ENCODE measurements around the gene CIAO2B. TPM values are rescaled to one million over a fixed set of nuclear protein-coding genes. Genes with fewer than 3 reads are reported as not detected.
A peak's percentile ranks its signal among the peaks of the same experiment; 100 is the strongest.

The CIAO2B gene
- total and polyA plus RNA-seq, 9 donors = 89.1 to 115 (median 94.2) TPM

DNA sequence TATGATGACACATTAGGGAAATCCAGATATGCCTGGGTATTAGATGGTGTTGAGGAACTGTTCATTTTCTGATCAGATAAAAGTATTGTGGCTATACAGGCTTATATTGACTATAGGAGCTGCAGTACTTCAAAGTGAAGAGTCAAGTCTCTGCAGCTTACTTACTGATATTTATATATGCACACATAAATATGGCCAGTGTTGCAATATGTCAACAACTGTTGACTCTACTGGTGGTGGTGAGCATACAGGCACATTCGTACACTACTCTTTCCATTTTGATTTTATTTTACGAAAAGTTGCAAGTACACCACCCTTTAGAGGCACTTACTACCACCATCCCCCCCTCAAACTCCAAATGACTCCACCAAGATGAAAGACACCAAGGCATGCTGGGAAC lies 2.5 kb downstream of the CIAO2B start:
- no peak overlapping the region for H3K4me3 ChIP-seq (ENCODE audit: low read length)
- peaks cover 7% of the 10 kb centered on the region for H3K27me3 ChIP-seq (ENCODE audit: control insufficient read depth, insufficient read depth, low read length)
- no peaks in the 10 kb centered on the region for H3K9me3 ChIP-seq (replicated peaks; ENCODE audit: control insufficient read depth, low read depth, low read length)
- 92% methylated on average over 2 of the region's 2 CpGs for WGBS (ENCODE audit: insufficient coverage)
- H3K36me3 ChIP-seq (ENCODE audit: control insufficient read depth, insufficient read depth, low read length) = peaks cover 16% of the 10 kb centered on the region
- H3K4me1 ChIP-seq (ENCODE audit: control insufficient read depth, insufficient read depth, low read length) = peaks cover 49% of the 10 kb centered on the region
- DNase-seq = no peak
- H3K27ac ChIP-seq (ENCODE audit: low read length) = no peak overlapping the region

DNA sequence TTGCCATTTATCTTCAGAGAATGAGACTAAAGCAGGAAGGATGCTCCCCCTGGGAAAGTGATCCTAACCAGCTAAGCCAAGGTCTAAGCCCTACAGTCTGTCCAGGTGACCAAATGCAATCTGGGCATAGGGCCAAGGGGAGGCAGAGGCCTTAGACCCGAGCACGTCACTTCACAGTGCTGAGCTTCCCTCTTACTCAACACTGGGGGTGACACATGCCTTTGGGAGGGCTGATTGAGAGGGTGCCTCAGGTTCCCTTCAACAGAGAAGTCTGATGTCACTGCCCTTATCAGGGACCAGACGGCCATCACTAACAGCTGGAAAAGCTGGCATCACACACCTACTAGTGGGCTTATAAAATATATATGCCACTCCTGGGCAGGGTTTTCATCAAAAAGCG lies 4.0 kb downstream of the CIAO2B start:
- no peak for DNase-seq

DNA sequence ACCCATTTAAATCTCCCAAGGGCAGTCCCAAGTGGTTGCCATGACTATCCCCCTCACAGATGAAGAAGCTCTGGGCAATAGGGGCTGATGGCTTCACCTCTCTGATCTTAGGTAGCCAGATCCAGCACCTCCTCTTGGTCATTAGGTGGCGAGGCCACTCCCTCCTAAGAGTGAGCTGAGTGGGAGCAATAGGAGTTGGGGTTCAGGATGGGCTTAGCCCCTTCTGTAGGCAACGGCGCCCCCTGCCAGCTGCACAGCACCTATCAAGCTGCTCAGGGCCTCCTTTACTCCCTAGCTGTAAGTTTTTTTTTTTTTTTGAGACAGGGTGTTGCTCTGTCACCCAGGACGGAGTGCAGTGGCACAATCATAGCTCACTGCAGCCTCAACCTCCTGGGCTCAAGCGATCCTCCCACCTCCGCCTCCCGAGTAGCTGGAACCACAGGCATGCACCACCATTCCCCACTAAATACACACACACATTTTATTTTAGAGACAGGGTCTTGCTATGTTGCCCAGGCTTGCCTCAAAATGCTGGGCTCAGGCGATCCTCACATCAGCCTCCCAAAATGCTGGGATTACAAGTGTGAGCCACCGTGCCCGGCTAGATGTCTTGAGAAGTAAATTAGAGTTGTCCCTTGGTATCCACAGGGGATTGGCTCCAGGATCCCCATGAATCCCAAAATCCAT lies 5.4 kb downstream of the CIAO2B start:
- WGBS (ENCODE audit: insufficient coverage) = 59% methylated on average over 5 of the region's 10 CpGs
- Histone ChIP-seq H3K36me3 (ENCODE audit: control insufficient read depth, insufficient read depth, low read length) (peaks cover 16% of the 10 kb centered on the region), H3K9me3 (replicated peaks; ENCODE audit: control insufficient read depth, low read depth, low read length) (no peaks in the 10 kb centered on the region), H3K27me3 (ENCODE audit: control insufficient read depth, insufficient read depth, low read length) (peaks cover 34% of the 10 kb centered on the region), H3K4me3 (ENCODE audit: low read length) (no peak overlapping the region), H3K27ac (ENCODE audit: low read length) (peak overlapping the region; percentile 77), H3K4me1 (ENCODE audit: control insufficient read depth, insufficient read depth, low read length) (peaks cover 51% of the 10 kb centered on the region)
- DNase-seq = no peak

More for the DNA sequence above, 4.0 kb downstream of the CIAO2B start:
- H3K27ac ChIP-seq (ENCODE audit: low read length) = no peak overlapping the region
- peaks cover 51% of the 10 kb centered on the region for H3K4me1 ChIP-seq (ENCODE audit: control insufficient read depth, insufficient read depth, low read length)
- H3K4me3 ChIP-seq (ENCODE audit: low read length) = no peak overlapping the region
- no peaks in the 10 kb centered on the region for H3K9me3 ChIP-seq (replicated peaks; ENCODE audit: control insufficient read depth, low read depth, low read length)
- peaks cover 22% of the 10 kb centered on the region for H3K27me3 ChIP-seq (ENCODE audit: control insufficient read depth, insufficient read depth, low read length)
- 70% methylated on average over 2 of the region's 4 CpGs for WGBS (ENCODE audit: insufficient coverage)
- peaks cover 16% of the 10 kb centered on the region for H3K36me3 ChIP-seq (ENCODE audit: control insufficient read depth, insufficient read depth, low read length)

DNA sequence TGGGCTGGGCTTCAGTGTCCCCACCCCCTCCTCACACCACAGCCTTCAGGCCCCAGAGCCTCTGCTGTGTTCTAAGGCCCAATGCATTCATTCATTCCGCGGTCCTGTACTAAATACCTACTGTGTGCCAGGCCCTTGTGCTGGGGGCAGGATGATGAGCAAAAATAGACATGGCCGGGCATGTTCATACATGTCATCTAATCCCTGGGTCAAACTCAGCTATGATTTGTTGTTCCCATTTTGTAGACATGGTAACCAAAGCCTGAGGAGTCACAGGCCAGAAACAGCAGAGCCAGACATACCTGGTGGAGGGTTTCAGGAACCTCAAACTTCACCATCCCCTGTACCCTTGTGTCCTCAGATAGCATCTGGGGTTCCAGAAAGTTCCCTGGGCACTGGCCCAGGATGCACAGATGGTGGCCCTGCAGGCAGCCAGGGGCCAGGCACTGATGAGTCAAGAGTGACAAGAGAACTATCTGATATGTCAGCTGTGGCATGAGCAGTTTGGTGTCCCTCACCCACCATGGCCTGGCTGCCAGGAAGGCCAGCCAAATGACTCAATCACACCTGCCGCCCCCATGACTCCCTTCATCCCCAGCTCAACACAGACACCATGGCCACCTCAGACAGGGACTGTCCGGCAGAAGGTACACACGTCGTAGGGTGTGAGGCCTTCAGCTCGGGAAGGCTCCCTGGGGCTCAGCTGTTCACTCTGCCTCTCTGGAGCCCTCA lies 6.1 kb downstream of the CIAO2B start:
- Histone ChIP-seq H3K9me3 (replicated peaks; ENCODE audit: control insufficient read depth, low read depth, low read length) (no peaks in the 10 kb centered on the region), H3K4me1 (ENCODE audit: control insufficient read depth, insufficient read depth, low read length) (peaks cover 52% of the 10 kb centered on the region), H3K27me3 (ENCODE audit: control insufficient read depth, insufficient read depth, low read length) (peaks cover 42% of the 10 kb centered on the region), H3K4me3 (ENCODE audit: low read length) (no peak overlapping the region), H3K36me3 (ENCODE audit: control insufficient read depth, insufficient read depth, low read length) (peaks cover 16% of the 10 kb centered on the region), H3K27ac (ENCODE audit: low read length) (peak overlapping the region; percentile 81)
- whole genome bisulfite sequencing (ENCODE audit: insufficient coverage) = 85% methylated on average over 7 of the region's 8 CpGs
- peak; percentile 66 for DNase-seq

DNA sequence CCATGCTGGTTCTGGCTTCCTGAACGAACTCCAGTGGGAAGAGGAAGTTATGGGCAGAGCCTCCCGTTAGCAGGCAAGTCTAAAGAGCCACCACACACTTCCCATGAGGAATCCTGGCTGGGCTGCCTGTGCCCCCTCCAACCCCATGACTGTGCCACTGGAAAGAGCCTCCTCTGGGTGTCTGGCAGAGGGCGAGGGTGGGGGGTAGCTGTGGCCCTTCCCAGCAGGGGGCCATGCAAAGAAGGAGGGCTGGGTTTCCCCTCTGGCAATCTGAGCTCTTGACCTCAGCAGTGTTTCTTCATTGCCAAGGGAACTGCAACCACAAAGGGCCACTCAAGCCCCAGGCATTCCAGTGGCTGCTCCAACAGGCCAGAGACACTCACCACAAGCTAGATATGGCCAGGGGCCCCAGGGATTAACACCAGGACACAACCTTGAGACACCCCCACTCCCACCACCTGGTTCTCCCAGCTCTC lies 7.2 kb downstream of the CIAO2B start:
- Histone ChIP-seq H3K4me3 (ENCODE audit: low read length) (no peak overlapping the region), H3K27ac (ENCODE audit: low read length) (peak overlapping the region; percentile 81), H3K4me1 (ENCODE audit: control insufficient read depth, insufficient read depth, low read length) (peaks cover 54% of the 10 kb centered on the region), H3K27me3 (ENCODE audit: control insufficient read depth, insufficient read depth, low read length) (peaks cover 49% of the 10 kb centered on the region), H3K9me3 (replicated peaks; ENCODE audit: control insufficient read depth, low read depth, low read length) (no peaks in the 10 kb centered on the region), H3K36me3 (ENCODE audit: control insufficient read depth, insufficient read depth, low read length) (peaks cover 11% of the 10 kb centered on the region)
- no peak for DNase-seq
- WGBS (ENCODE audit: insufficient coverage) = 45% methylated on average over 2 of the region's 3 CpGs

DNA sequence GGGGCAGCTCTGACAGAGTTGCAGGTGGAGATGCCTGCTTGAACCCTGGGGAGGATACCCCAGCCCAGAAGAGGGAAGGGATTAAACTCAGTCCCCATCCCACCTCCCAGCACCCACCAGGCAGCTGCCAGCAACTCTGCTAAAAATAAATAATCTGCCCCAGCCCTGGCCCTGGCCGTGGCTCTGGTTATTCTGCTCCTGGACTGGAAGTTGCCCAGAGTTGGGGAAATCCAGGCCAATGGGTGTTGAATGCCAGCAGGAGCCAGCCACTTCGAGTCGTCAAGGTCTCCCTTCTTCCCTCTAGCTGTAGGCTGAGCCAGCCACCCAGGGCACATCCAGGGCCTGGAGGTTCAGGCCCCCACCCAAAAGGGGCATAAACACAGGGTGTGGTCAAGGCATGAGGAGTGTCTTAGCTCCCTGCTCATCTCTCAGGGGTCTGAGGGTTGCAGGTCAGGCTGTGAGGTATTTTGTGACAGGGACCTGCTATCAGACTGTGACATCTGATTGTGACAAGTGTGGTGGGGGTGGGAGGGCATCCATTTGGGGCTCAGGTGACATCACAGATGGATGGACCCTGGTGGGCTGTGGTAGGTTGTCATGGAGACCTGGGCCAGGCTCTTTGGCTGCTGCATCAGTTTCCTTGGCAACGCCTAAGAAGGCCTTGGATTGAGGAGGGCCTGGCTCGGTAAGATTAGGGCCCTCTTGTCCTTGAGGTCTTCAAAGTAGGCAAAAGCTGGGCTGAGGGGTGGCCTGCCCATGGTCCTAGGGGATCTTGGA lies 7.8 kb downstream of the CIAO2B start:
- DNase-seq = no peak
- no peak overlapping the region for H3K4me3 ChIP-seq (ENCODE audit: low read length)
- H3K27me3 ChIP-seq (ENCODE audit: control insufficient read depth, insufficient read depth, low read length) = peaks cover 55% of the 10 kb centered on the region
- H3K4me1 ChIP-seq (ENCODE audit: control insufficient read depth, insufficient read depth, low read length) = peaks cover 57% of the 10 kb centered on the region
- 70% methylated on average over 2 of the region's 5 CpGs for WGBS (ENCODE audit: insufficient coverage)
- H3K9me3 ChIP-seq (replicated peaks; ENCODE audit: control insufficient read depth, low read depth, low read length) = no peaks in the 10 kb centered on the region
- H3K27ac ChIP-seq (ENCODE audit: low read length) = peak overlapping the region; percentile 81
- peaks cover 11% of the 10 kb centered on the region for H3K36me3 ChIP-seq (ENCODE audit: control insufficient read depth, insufficient read depth, low read length)

DNA sequence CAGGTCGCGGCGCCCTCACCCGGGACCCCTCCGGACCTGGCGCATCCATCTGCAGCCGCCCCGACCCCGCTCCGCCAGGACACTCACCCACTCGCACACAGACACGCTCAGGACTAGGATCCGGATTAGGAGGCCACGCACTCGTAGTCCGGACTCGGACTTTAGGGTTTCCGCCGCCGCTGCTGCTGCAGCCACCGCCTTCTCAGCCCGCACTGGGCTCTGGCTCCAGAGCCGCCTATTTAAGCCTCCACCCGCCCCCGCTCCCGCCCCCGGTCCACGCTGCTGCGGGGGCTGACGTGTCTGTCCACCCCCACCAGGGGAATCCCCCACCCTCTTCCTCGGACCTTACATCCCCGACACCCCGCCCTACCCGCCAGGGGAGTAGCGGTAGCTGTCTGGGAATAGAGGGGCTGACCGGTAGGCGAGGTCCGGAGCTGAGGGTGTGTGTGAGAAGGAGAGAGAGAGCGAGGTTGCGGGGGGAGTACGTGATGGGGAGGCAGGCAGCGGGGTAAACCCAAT lies 8.8 kb downstream of the CIAO2B start, which contains the start of gene RRAD:
RRAD (minus strand) TSS at position 214 of the 519 bp plus-strand sequence. CDS start 356 bp downstream, outside the sequence.
- Histone ChIP-seq H3K4me3 (ENCODE audit: low read length) (peak within 1 kb of the TSS; percentile 33), H3K4me1 (ENCODE audit: control insufficient read depth, insufficient read depth, low read length) (peaks cover 62% of the 10 kb centered on the region), H3K9me3 (replicated peaks; ENCODE audit: control insufficient read depth, low read depth, low read length) (no peaks in the 10 kb centered on the region), H3K27ac (ENCODE audit: low read length) (peak within 1 kb of the TSS; percentile 81), H3K36me3 (ENCODE audit: control insufficient read depth, insufficient read depth, low read length) (peaks cover 7% of the 10 kb centered on the region), H3K27me3 (ENCODE audit: control insufficient read depth, insufficient read depth, low read length) (peaks cover 62% of the 10 kb centered on the region)
- no peak for DNase-seq
- WGBS (ENCODE audit: insufficient coverage) = under 1% methylated on average over 25 of the region's 42 CpGs

DNA sequence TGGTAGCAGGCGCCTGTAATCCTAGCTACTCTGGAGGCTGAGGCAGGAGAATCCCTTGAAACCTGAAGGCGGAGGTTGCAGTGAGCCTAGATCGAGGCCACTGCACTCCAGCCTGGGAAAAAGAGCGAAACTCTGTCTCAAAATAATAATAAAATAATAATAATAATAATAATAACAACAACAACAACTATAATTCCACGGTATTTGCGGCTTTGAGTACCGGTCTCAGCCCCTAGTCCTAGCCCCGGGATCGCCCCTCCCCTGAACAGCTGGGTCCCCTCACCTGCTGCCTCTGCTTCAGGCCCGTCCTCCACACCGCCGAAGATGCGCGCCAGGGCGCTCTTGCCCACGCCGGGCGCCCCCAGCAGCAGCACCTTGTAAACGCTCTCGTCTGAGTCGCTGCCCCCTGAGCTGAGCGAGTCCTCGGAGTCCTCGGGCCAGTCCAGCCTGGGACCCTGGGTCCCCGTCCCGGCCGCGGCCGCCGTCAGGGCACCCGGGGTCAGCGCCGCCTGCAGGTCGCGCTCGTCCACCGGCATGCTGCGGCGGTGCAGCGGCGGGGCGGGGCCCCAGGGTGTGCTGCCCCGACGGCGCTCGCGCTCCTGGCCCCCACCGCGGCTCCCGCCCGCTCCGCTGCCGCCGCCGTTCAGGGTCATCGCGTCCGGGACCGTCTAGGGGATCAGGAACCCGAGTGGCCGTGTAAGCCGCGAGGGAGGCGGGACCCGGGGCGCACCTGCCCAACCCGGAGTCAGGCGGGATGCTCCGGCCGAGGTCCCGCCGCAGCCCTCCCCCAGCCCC lies 9.5 kb downstream of the CIAO2B start:
- Histone ChIP-seq H3K27me3 (ENCODE audit: control insufficient read depth, insufficient read depth, low read length) (peaks cover 66% of the 10 kb centered on the region), H3K4me3 (ENCODE audit: low read length) (peak overlapping the region; percentile 33), H3K36me3 (ENCODE audit: control insufficient read depth, insufficient read depth, low read length) (peaks cover 7% of the 10 kb centered on the region), H3K9me3 (replicated peaks; ENCODE audit: control insufficient read depth, low read depth, low read length) (no peaks in the 10 kb centered on the region), H3K27ac (ENCODE audit: low read length) (peak overlapping the region; percentile 51), H3K4me1 (ENCODE audit: control insufficient read depth, insufficient read depth, low read length) (peaks cover 67% of the 10 kb centered on the region)
- no peak for DNase-seq
- 2% methylated on average over 66 of the region's 72 CpGs for WGBS (ENCODE audit: insufficient coverage)

DNA sequence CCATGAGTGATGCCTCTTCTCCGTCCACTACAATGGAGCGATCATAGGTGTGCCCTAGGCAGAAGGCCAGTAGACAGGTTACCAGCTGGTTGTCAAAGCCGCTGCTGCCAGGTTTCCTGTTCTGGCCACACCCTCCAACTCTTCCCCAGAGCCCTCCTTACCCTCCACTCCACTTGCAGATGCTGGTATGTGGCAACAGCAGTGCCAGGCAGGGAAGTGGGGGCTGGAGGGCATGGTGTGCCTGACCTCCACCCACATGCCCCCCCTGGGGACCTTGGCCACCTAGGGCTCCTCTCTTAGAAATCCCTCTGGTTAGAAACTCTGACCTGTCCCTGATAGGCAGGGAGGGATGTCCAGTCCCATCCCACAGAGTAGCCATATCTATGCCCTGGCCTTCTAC lies 10.3 kb downstream of the CIAO2B start:
- Histone ChIP-seq H3K4me1 (ENCODE audit: control insufficient read depth, insufficient read depth, low read length) (peaks cover 76% of the 10 kb centered on the region), H3K4me3 (ENCODE audit: low read length) (no peak overlapping the region), H3K9me3 (replicated peaks; ENCODE audit: control insufficient read depth, low read depth, low read length) (no peaks in the 10 kb centered on the region), H3K27ac (ENCODE audit: low read length) (no peak overlapping the region), H3K27me3 (ENCODE audit: control insufficient read depth, insufficient read depth, low read length) (peaks cover 68% of the 10 kb centered on the region), H3K36me3 (ENCODE audit: control insufficient read depth, insufficient read depth, low read length) (peaks cover 7% of the 10 kb centered on the region)
- DNase-seq = no peak
- WGBS (ENCODE audit: insufficient coverage) = 88% methylated on average over 2 of the region's 3 CpGs
